SK-N-SH treated with all-trans-retinoic acid at 6 μM for 48 hours (cell line): ENCODE measurements around the gene CTNNBL1.

Experiments
- ATAC-seq: fragments of 200-7000 bp; cut with Tn5 transposase; 3 replicates; pipeline ENCODE4 v1.9.1; 2020; ENCODE audit warnings: mild to moderate bottlenecking, moderate library complexity
- BACH2 ChIP-seq: fragments of 250-450 bp; sonication (Bioruptor Pico); IDR thresholded peaks from 2 replicates; pipeline ENCODE4 v1.9.0; 2021; ENCODE audit warnings: mild to moderate bottlenecking, borderline replicate concordance
- CREB5 ChIP-seq: fragments of 250-450 bp; sonication (Bioruptor Pico); IDR thresholded peaks from 2 replicates; pipeline ENCODE4 v1.5.1; 2020; ENCODE audit warnings: low read depth, mild to moderate bottlenecking, moderate library complexity
- CSDC2 ChIP-seq: fragments of 250-450 bp; sonication (Bioruptor Pico); IDR thresholded peaks from 2 replicates; pipeline ENCODE4 v1.5.0; 2020; ENCODE audit warnings: mild to moderate bottlenecking, moderate library complexity
- CSRNP3 ChIP-seq: fragments of 250-450 bp; sonication (Bioruptor Pico); IDR thresholded peaks from 2 replicates; pipeline ENCODE4 v1.5.1; 2021; ENCODE audit warnings: mild to moderate bottlenecking, moderate library complexity
- ESRRG ChIP-seq: fragments of 250-450 bp; sonication (Bioruptor Pico); IDR thresholded peaks from 2 replicates; pipeline ENCODE4 v1.6.1; 2021; ENCODE audit warnings: mild to moderate bottlenecking
- GLIS3 ChIP-seq: fragments of 250-450 bp; sonication (Bioruptor Pico); IDR thresholded peaks from 2 replicates; pipeline ENCODE4 v1.5.0; 2020; ENCODE audit warnings: mild to moderate bottlenecking, moderate library complexity
- ISL1 ChIP-seq: fragments of 250-450 bp; sonication (Bioruptor Pico); IDR thresholded peaks from 2 replicates; pipeline ENCODE4 v2.1.2; 2022; ENCODE audit warnings: mild to moderate bottlenecking, moderate library complexity
- OSR1 ChIP-seq: fragments of 250-450 bp; sonication (Bioruptor Pico); IDR thresholded peaks from 2 replicates; pipeline ENCODE4 v1.8.0; 2022; ENCODE audit warnings: moderate library complexity, mild to moderate bottlenecking, inconsistent platforms
- PATZ1 ChIP-seq: fragments of 250-450 bp; sonication (Bioruptor Pico); IDR thresholded peaks from 2 replicates; pipeline ENCODE4 v1.8.0; 2020; ENCODE audit warnings: mild to moderate bottlenecking, moderate library complexity, borderline replicate concordance
- POU6F1 ChIP-seq: fragments of 250-450 bp; sonication (Bioruptor Pico); IDR thresholded peaks from 2 replicates; pipeline ENCODE4 v1.8.0; 2021; ENCODE audit warnings: low read depth, mild to moderate bottlenecking, moderate library complexity, borderline replicate concordance
- PPARA ChIP-seq: fragments of 250-450 bp; sonication (Bioruptor Pico); IDR thresholded peaks from 2 replicates; pipeline ENCODE4 v1.5.0; 2020; ENCODE audit warnings: mild to moderate bottlenecking, borderline replicate concordance
- RARB ChIP-seq: fragments of 250-450 bp; sonication (Bioruptor Pico); IDR thresholded peaks from 2 replicates; pipeline ENCODE4 v1.8.0; 2021; ENCODE audit warnings: mild to moderate bottlenecking, moderate library complexity
- SNAI2 ChIP-seq: fragments of 250-450 bp; sonication (Bioruptor Pico); IDR thresholded peaks from 2 replicates; pipeline ENCODE4 v1.5.0; 2020; ENCODE audit warnings: mild to moderate bottlenecking, moderate library complexity
- TCF4 ChIP-seq: fragments of 250-450 bp; sonication (Bioruptor Pico); IDR thresholded peaks from 2 replicates; pipeline ENCODE4 v1.8.0; 2021; ENCODE audit warnings: mild to moderate bottlenecking, moderate library complexity, borderline replicate concordance
- TOX ChIP-seq: fragments of 250-450 bp; sonication (Bioruptor Pico); IDR thresholded peaks from 2 replicates; pipeline ENCODE4 v1.8.0; 2021; ENCODE audit warnings: mild to moderate bottlenecking, moderate library complexity, borderline replicate concordance
- TSHZ2 ChIP-seq: fragments of 250-450 bp; sonication (Bioruptor Pico); IDR thresholded peaks from 2 replicates; pipeline ENCODE4 v1.5.0; 2020; ENCODE audit warnings: mild to moderate bottlenecking, moderate library complexity
- ZC3H10 ChIP-seq: fragments of 250-450 bp; sonication (Bioruptor Pico); IDR thresholded peaks from 2 replicates; pipeline ENCODE4 v1.5.1; 2021; ENCODE audit warnings: mild to moderate bottlenecking, moderate library complexity
- ZFP3 ChIP-seq: fragments of 250-450 bp; sonication (Bioruptor Pico); IDR thresholded peaks from 2 replicates; pipeline ENCODE4 v1.5.0; 2020; ENCODE audit warnings: mild to moderate bottlenecking, moderate library complexity
- ZFP30 ChIP-seq: fragments of 450-650 bp; formaldehyde crosslinking; IDR thresholded peaks from 2 replicates; pipeline ENCODE4 v1.5.0; 2022; ENCODE audit warnings: mild to moderate bottlenecking, moderate library complexity
- ZNF565 ChIP-seq: fragments of 450-650 bp; formaldehyde crosslinking; conservative IDR thresholded peaks from 2 replicates; pipeline ENCODE4 v1.5.0; 2020; ENCODE audit warnings: low read depth, mild to moderate bottlenecking, moderate library complexity
- ZNF70 ChIP-seq: fragments of 450-650 bp; formaldehyde crosslinking; IDR thresholded peaks from 2 replicates; pipeline ENCODE4 v1.5.0; 2020; ENCODE audit warnings: mild to moderate bottlenecking, moderate library complexity

Gene CTNNBL1

GRCh38 chr20:37875460-37876175, 181.8 kb downstream of the CTNNBL1 start:
- TF ChIP-seq TSHZ2 = no peak
- TF ChIP-seq GLIS3 (CRISPR knock-in tag) = no peak
- TF ChIP-seq PATZ1 (CRISPR knock-in tag) = no peak
- no peak for TF ChIP-seq TOX
- TF ChIP-seq CSDC2 = no peak
- TF ChIP-seq ZNF565 (CRISPR knock-in tag) = no peak
- TF ChIP-seq ZC3H10 (CRISPR knock-in tag) = no peak
- no peak for TF ChIP-seq ESRRG (CRISPR knock-in tag)
- no peak for TF ChIP-seq ZFP3 (CRISPR knock-in tag)
- no peak for TF ChIP-seq POU6F1
- TF ChIP-seq BACH2 (CRISPR knock-in tag) = no peak
- no peak for TF ChIP-seq ZNF70 (CRISPR knock-in tag)
- TF ChIP-seq CREB5 (CRISPR knock-in tag) = no peak
- TF ChIP-seq PPARA (CRISPR knock-in tag) = no peak
- TF ChIP-seq, all 23 proteins: peak for 0
- no peak for ATAC-seq

GRCh38 chr20:37876863-37877262, 183.0 kb downstream of the CTNNBL1 start:
- no peak for TF ChIP-seq ZFP30 (CRISPR knock-in tag)
- TF ChIP-seq OSR1 (CRISPR knock-in tag) = no peak
- TF ChIP-seq CSRNP3 = no peak
- TF ChIP-seq BACH2 (CRISPR knock-in tag) = no peak
- no peak for TF ChIP-seq SNAI2
- TF ChIP-seq CSDC2 = no peak
- TF ChIP-seq TCF4 (CRISPR knock-in tag) = no peak
- TF ChIP-seq ZC3H10 (CRISPR knock-in tag) = no peak
- no peak for TF ChIP-seq POU6F1
- no peak for TF ChIP-seq ISL1 (CRISPR knock-in tag)
- no peak for TF ChIP-seq ZNF565 (CRISPR knock-in tag)
- no peak for TF ChIP-seq TSHZ2
- no peak for TF ChIP-seq RARB (CRISPR knock-in tag)
- TF ChIP-seq ZFP3 (CRISPR knock-in tag) = no peak
- no peak for ATAC-seq
